22Rv1 (cell line): ENCODE results near the gene TEX22.

Experiments
- ZFX ChIP-seq: fragments of 450-650 bp; IDR thresholded peaks from 2 replicates; pipeline ENCODE4 v1.6.1; 2017; ENCODE audit warnings: antibody characterized with exemption, borderline replicate concordance
- TF ChIP-seq, protein P1 (sequence below): fragments of 450-650 bp; IDR thresholded peaks from 2 replicates; pipeline ENCODE4 v1.5.1; 2017; ENCODE audit warnings: mild to moderate bottlenecking

DNA sequence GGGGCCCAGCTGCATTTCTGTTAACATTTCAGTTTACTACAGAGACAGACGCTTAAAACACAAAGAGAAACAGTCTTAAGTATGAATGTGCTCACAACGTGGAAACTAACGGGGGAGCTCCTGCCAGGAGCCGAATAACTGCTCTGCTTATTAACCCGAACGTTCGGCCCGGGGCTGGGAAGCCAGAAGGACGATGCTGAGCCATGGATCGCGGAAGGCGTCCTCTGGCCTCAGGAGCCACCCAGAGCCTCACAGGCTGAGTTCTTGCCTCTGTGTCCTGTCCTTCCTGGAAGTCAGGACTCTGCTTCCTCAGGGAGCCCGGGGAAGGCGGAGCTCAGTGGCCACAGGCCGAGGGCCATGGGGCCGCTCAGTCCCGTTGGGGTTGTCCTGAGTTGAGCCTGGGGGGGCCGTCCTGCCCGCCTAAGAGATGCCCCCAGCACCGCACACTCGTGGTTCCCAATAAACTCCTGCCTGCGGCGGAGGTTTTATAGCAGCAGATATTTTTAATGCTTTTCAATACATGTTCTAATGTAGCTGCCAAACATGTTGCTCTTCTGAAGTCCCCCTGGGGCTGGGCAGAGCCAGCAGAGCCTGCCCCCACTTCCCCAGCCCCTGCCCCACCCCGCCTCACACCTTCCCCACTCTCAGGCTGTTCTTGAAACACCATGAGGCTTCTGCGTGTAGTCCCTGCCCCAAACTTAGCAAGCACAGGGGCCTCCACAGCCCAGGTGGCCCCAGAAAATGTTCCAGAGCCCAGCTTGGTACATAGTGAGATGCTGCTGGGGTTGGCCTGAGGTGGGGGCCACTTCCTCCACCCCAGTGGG, 3.4 kb upstream of the TEX22 start:
- TF ChIP-seq, protein P1, sequence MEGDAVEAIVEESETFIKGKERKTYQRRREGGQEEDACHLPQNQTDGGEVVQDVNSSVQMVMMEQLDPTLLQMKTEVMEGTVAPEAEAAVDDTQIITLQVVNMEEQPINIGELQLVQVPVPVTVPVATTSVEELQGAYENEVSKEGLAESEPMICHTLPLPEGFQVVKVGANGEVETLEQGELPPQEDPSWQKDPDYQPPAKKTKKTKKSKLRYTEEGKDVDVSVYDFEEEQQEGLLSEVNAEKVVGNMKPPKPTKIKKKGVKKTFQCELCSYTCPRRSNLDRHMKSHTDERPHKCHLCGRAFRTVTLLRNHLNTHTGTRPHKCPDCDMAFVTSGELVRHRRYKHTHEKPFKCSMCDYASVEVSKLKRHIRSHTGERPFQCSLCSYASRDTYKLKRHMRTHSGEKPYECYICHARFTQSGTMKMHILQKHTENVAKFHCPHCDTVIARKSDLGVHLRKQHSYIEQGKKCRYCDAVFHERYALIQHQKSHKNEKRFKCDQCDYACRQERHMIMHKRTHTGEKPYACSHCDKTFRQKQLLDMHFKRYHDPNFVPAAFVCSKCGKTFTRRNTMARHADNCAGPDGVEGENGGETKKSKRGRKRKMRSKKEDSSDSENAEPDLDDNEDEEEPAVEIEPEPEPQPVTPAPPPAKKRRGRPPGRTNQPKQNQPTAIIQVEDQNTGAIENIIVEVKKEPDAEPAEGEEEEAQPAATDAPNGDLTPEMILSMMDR: no peak
- no peak for TF ChIP-seq ZFX
